Neural cell (in vitro differentiated cells): ENCODE measurements around the gene C7orf57. TPM values are rescaled to one million over a fixed set of nuclear protein-coding genes. Genes with fewer than 3 reads are reported as not detected.

Source experiments
- H2AFZ ChIP-seq: fragments of 200-600, 300-800 bp; sonication (generic), shearing (Covaris generic); 2 replicates; pipeline ENCODE4 v1.6.0; 2014; ENCODE audit warnings: low read depth, mild to moderate bottlenecking, antibody characterized with exemption, low read length, moderate library complexity
- H3F3A ChIP-seq: fragments of 200-600 bp; shearing (Covaris generic); 2 replicates; pipeline ENCODE4 v1.6.1; 2016; ENCODE audit warnings: mild to moderate bottlenecking, moderate library complexity, mixed read lengths, antibody characterized with exemption, low read length; ENCODE audit not compliant: insufficient read depth, poor library complexity, severe bottlenecking
- H3K27ac ChIP-seq: fragments of 200-600, 300-800 bp; sonication (generic), shearing (Covaris generic); 2 replicates; pipeline ENCODE4 v1.5.1; 2014; ENCODE audit warnings: mild to moderate bottlenecking, low read length, moderate library complexity
- H3K27me3 ChIP-seq: fragments of 300-800, 200-600 bp; sonication (generic), shearing (Covaris generic); 2 replicates; pipeline ENCODE4 v1.6.0; 2014; ENCODE audit warnings: mild to moderate bottlenecking, low read depth, low read length, moderate library complexity; ENCODE audit not compliant: insufficient read depth
- H3K36me3 ChIP-seq: fragments of 300-800, 200-600 bp; sonication (generic), shearing (Covaris generic); 2 replicates; pipeline ENCODE4 v1.5.1; 2014; ENCODE audit warnings: mild to moderate bottlenecking, antibody characterized with exemption, low read length, moderate library complexity; ENCODE audit not compliant: insufficient read depth
- H3K4me2 ChIP-seq: fragments of 300-800, 200-600 bp; sonication (generic), shearing (Covaris generic); 2 replicates; pipeline ENCODE4 v1.6.0; 2014; ENCODE audit warnings: mild to moderate bottlenecking, low read length
- H3K4me3 ChIP-seq: fragments of 300-800, 200-600 bp; sonication (generic), shearing (Covaris generic); 2 replicates; pipeline ENCODE4 v1.5.1; 2014; ENCODE audit warnings: mild to moderate bottlenecking, low read length, moderate library complexity
- H3K79me2 ChIP-seq: fragments of 200-600 bp; shearing (Covaris generic); replicated peaks from 2 replicates; pipeline ENCODE4 v1.6.0; 2014; ENCODE audit warnings: mild to moderate bottlenecking, low read length, moderate library complexity; ENCODE audit not compliant: insufficient read depth
- H3K9ac ChIP-seq: fragments of 300-800, 200-600 bp; sonication (generic), shearing (Covaris generic); 2 replicates; pipeline ENCODE4 v1.6.1; 2016; ENCODE audit warnings: mild to moderate bottlenecking, low read length, mixed read lengths
- H3K9me2 ChIP-seq: fragments of 200-600 bp; shearing (Covaris generic); 2 replicates; pipeline ENCODE4 v1.6.1; 2016; ENCODE audit warnings: mild to moderate bottlenecking, low read length, mixed read lengths; ENCODE audit not compliant: insufficient read depth
- H3K9me3 ChIP-seq: fragments of 200-600, 300-800 bp; sonication (generic), shearing (Covaris generic); 2 replicates; pipeline ENCODE4 v1.6.1; 2016; ENCODE audit warnings: mild to moderate bottlenecking, mixed run types, low read length, moderate library complexity, mixed read lengths
- H4K20me1 ChIP-seq: fragments of 200-600 bp; shearing (Covaris generic); 2 replicates; pipeline ENCODE4 v1.6.1; 2016; ENCODE audit warnings: mild to moderate bottlenecking, mixed run types; ENCODE audit not compliant: insufficient read depth
- EP300 ChIP-seq: fragments of 450-650 bp; conservative IDR thresholded peaks from 2 replicates; pipeline ENCODE4 v1.6.1; 2014; ENCODE audit warnings: antibody characterized with exemption, mild to moderate bottlenecking, moderate library complexity; ENCODE audit not compliant: poor library complexity, severe bottlenecking
- EZH2 ChIP-seq: fragments of 200-600, 300-800 bp; shearing (Covaris generic), sonication (generic); IDR thresholded peaks from 2 replicates; pipeline ENCODE4 v1.6.1; 2014; ENCODE audit warnings: antibody characterized with exemption, low read length, borderline replicate concordance, mild to moderate bottlenecking; ENCODE audit not compliant: insufficient read depth, poor library complexity, severe bottlenecking
- MXI1 ChIP-seq: fragments of 450-650 bp; conservative IDR thresholded peaks from 2 replicates; pipeline ENCODE4 v1.6.1; 2014; ENCODE audit warnings: antibody characterized with exemption, mild to moderate bottlenecking; ENCODE audit not compliant: poor library complexity, severe bottlenecking
- POLR2AphosphoS5 ChIP-seq: IDR thresholded peaks from 2 replicates; pipeline ENCODE4 v1.6.1; 2012
- RAD21 ChIP-seq: fragments of 450-650 bp; conservative IDR thresholded peaks from 2 replicates; pipeline ENCODE4 v1.6.1; 2014; ENCODE audit warnings: antibody characterized with exemption, mild to moderate bottlenecking, moderate library complexity
- REST ChIP-seq: IDR thresholded peaks from 2 replicates; pipeline ENCODE4 v1.6.1; 2012; ENCODE audit warnings: borderline replicate concordance
- SMC3 ChIP-seq: fragments of 450-650 bp; conservative IDR thresholded peaks from 2 replicates; pipeline ENCODE4 v1.6.1; 2014; ENCODE audit warnings: antibody characterized with exemption, mild to moderate bottlenecking, moderate library complexity; ENCODE audit not compliant: poor library complexity
- TAF1 ChIP-seq: IDR thresholded peaks from 2 replicates; pipeline ENCODE4 v1.6.1; 2012; ENCODE audit warnings: low read depth
- polyA plus RNA-seq: library from polyadenylated mRNA; depleted of rRNA; stranded (reverse); fragments of >200 nt; gene quantifications from 2 replicates; pipeline ENCODE4 v1.2.3, GENCODE V29; 2014
- TF ChIP-seq, protein P1 (sequence below): fragments of 450-650 bp; IDR thresholded peaks from 2 replicates; pipeline ENCODE4 v1.5.1; 2014; ENCODE audit warnings: antibody characterized with exemption, mild to moderate bottlenecking, moderate library complexity; ENCODE audit not compliant: poor library complexity, severe bottlenecking

C7orf57 gene
- polyA plus RNA-seq, 1 donor from 2014 or later: not detected

- Histone ChIP-seq H3K9ac (no peak overlapping the region), H3K79me2 (no peaks in the 10 kb centered on the region), H3K36me3 (no peaks in the 10 kb centered on the region), H3K9me3 (no peaks in the 10 kb centered on the region), H2AFZ (no peak overlapping the region), H3K4me2 (no peak overlapping the region), H3F3A (no peaks in the 10 kb centered on the region), H3K4me3 (no peak overlapping the region), H3K9me2 (no peaks in the 10 kb centered on the region), H3K27me3 (no peaks in the 10 kb centered on the region), H3K27ac (no peak overlapping the region), H4K20me1 (no peaks in the 10 kb centered on the region)
- no peak for TF ChIP-seq EP300
- TF ChIP-seq EZH2: no peak
- no peak for TF ChIP-seq MXI1
- no peak for TF ChIP-seq TAF1
- no peak for TF ChIP-seq RAD21
- TF ChIP-seq, protein P1, sequence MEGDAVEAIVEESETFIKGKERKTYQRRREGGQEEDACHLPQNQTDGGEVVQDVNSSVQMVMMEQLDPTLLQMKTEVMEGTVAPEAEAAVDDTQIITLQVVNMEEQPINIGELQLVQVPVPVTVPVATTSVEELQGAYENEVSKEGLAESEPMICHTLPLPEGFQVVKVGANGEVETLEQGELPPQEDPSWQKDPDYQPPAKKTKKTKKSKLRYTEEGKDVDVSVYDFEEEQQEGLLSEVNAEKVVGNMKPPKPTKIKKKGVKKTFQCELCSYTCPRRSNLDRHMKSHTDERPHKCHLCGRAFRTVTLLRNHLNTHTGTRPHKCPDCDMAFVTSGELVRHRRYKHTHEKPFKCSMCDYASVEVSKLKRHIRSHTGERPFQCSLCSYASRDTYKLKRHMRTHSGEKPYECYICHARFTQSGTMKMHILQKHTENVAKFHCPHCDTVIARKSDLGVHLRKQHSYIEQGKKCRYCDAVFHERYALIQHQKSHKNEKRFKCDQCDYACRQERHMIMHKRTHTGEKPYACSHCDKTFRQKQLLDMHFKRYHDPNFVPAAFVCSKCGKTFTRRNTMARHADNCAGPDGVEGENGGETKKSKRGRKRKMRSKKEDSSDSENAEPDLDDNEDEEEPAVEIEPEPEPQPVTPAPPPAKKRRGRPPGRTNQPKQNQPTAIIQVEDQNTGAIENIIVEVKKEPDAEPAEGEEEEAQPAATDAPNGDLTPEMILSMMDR: no peak
Measured at GRCh38 chr7:48011323-48011722, 24.0 kb upstream of the C7orf57 start.

DNA sequence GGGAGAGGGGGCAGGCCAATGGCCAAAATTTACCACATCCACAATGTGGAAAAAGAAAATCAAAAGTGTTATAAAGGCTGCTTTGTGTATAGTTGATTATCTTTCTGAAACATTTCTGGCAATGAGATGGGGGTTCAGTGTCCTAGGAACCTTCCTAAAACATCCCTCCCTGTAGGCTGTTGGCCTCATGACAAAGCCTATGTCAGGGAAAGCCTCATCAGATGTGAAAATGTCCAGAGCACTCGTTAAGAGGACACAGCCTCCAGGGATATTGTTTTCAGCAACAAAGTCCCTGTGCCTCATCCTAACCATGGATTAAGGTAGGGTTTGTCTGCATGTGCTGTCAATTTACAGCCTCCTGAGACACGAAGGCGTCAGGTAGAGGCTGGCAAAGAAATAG, 23.4 kb upstream of the C7orf57 start:
- Histone ChIP-seq H3K27ac (no peak overlapping the region), H3K9me3 (no peaks in the 10 kb centered on the region), H3K36me3 (no peaks in the 10 kb centered on the region), H3K9ac (no peak overlapping the region), H3K27me3 (no peaks in the 10 kb centered on the region), H3K9me2 (no peaks in the 10 kb centered on the region), H3K79me2 (no peaks in the 10 kb centered on the region), H3F3A (no peaks in the 10 kb centered on the region), H2AFZ (no peak overlapping the region), H3K4me3 (no peak overlapping the region), H3K4me2 (no peak overlapping the region), H4K20me1 (no peaks in the 10 kb centered on the region)
- TF ChIP-seq, protein P1: no peak
- TF ChIP-seq POLR2AphosphoS5 (no peak), RAD21 (no peak), EZH2 (no peak), REST (no peak), EP300 (no peak), SMC3 (no peak), TAF1 (no peak), MXI1 (no peak)
